GM18517 (cell line): ENCODE measurements around the gene METTL9.
"Not testable (repeated sequence)": the region's sequence is repeated elsewhere in the genome, so short reads cannot be mapped to it uniquely, and the experiment has no call there.

Experiments
- ATAC-seq: cut with Tn5 transposase; IDR thresholded peaks from one replicate; pipeline ENCODE4 v1.9.1; 2021; ENCODE audit warnings: mild to moderate bottlenecking, moderate library complexity; ENCODE audit not compliant: unreplicated experiment

The METTL9 gene

DNA sequence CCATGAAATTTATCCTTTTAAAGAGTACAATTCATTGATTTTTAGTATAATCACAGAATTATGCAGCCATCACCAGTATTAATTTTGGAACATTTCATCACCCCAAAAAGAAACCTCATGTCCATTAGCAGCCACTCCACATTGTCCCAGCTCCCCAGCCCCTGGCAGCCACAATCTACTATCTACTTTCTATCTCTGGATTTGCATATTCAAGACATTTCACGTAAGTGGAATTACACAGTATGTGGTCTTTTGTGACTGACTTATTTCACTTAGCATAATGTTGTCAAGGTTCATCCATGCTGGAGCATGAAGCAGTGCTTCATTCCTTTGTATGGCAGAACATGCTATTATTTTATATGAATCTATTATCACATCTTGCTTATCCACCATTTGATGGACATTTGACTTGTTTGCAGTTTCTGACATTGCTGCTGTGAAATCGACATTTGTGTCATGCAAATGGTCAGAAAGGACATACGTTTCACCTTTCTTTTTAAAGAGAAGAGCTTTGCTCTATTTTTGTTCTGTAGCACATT lies 10.7 kb downstream of the METTL9 start:
- no peak for ATAC-seq

GRCh38 chr16:21610766-21611165 lies 11.4 kb downstream of the METTL9 start:
- no peak for ATAC-seq

DNA sequence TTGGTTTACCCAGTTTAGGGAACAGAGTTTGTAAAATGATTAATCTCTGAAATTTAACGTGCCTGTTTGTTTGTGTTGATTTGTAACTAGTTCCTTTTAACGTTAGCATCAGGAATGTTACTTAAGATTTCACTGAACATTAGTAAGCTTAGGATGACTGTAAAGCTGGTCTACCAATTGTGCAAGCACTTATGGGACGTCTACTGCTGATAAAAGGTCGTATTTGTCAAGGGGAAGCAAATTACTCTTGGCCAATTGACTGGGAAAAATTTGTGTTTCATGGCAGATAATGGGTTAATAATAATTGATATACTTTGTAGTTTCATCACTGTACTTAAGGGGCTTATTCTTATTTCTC lies 11.8 kb downstream of the METTL9 start:
- ATAC-seq = no peak

DNA sequence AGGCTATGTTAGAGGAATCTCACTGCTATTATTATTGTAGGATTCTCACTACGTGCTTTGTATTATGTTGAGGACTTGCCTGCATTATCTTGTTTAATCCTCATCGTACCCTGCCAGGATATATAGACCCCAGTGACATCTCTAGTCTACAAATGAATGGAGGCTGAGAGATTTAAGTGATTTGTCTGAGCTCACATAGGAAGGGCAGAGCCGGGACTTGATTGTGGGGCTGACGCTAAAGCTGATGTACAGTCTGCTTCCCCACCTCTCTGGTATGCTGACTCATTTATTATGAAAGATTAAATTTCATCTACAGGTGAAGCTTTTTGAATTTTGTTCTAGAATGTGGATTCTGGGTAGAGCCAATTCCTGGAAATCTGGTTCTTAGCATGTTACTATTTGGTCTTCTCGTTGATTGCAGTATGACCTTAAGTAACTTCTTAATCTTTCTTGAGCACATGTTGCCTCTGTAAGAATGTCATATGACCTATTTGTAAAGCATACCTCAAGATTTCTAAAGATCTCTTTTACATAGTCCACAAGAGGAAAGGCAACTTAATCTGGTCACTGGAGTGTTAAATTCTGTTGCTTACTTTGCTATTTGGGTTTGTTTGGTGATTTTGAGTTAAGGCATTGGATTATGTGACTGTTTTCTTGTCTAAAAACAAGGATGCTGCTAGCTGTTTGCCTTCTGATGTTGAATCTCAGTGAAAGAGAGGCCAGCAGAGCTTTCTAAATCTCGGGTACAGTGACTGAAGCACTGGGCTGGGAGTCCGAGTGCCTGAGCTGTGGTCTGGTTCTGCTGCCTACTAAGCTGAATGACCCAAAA lies 12.4 kb downstream of the METTL9 start:
- ATAC-seq = no peak

- no peak for ATAC-seq
Observed at GRCh38 chr16:21613361-21613760, 14.0 kb downstream of the METTL9 start.

DNA sequence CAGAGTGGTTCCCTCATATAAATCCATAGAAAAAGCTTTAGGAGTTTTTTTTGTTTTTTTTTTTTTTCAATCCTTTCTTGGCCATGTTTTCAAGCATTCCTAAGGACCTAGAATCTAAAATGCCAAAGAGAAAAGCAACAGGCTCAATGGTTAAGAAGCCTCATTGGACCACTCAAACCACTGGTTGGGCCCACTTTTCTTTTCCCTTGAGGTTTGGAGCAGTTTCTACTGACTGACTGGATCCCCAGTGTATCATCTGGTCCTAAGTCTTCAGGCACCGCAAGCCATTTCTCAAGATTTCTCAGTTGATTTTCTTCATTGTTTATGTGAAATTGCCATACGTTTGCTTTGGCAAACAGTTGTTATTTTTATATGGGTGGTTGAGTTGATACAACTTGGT lies 14.4 kb downstream of the METTL9 start:
- ATAC-seq = no peak

- no peak for ATAC-seq
Observed at GRCh38 chr16:21614896-21615295, 15.5 kb downstream of the METTL9 start.

- ATAC-seq = no peak
Observed at GRCh38 chr16:21617607-21618006, 18.2 kb downstream of the METTL9 start.

GRCh38 chr16:21618281-21618680 lies 18.9 kb downstream of the METTL9 start:
- ATAC-seq = no peak

DNA sequence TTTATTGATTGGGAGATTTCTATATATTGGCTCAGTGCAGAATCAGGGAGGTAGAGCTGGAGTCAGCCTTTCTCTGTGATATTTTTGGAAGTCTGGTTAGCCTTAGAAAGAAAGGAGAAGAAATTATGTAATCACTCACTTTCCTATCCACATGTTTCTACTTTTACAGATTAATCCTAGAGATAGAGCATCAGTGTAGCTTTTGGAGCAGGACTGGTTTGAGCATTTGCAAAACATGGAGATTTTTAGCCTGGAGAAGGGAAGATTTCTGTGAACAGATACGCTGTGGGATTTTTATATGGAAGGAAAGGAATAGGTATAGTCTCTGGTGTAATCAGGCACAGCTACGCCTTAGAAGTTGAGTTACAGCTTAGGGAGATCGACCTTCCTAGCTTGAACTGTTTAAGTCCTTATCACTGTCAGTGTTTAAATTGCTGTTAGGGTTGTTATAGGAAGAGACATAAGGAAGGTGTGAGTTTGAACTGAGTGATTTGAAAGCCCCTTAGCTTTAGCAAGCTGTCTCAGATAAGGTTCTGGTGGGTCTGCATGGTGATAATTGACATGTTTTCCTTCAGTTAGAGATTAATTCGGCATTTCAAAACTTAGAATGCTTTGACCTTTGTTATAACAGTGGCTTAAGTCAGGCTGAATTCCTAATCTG lies 20.5 kb downstream of the METTL9 start:
- ATAC-seq = no peak

- no peak for ATAC-seq
Observed at GRCh38 chr16:21620592-21620991, 21.2 kb downstream of the METTL9 start.

DNA sequence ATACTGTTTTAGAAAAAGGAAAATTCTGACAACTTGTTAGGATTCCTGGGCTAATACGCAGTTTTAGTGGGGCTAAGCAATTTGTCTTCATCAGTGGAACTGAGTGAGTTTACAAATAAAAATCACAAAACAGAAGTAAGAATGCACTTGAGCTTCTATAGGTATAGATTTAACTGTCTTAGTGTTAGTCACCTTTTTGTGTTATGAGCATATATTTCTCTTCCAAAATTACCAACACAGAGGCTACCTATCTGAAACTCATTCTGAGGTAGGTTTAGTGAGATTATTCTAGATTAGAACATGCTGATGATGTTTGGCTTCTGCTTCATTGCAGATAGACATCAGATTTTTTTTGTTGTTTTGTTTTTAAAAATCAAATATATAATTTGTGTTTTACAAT lies 23.2 kb downstream of the METTL9 start:
- no peak for ATAC-seq

GRCh38 chr16:21625026-21625425 lies 25.6 kb downstream of the METTL9 start:
- ATAC-seq = no peak

DNA sequence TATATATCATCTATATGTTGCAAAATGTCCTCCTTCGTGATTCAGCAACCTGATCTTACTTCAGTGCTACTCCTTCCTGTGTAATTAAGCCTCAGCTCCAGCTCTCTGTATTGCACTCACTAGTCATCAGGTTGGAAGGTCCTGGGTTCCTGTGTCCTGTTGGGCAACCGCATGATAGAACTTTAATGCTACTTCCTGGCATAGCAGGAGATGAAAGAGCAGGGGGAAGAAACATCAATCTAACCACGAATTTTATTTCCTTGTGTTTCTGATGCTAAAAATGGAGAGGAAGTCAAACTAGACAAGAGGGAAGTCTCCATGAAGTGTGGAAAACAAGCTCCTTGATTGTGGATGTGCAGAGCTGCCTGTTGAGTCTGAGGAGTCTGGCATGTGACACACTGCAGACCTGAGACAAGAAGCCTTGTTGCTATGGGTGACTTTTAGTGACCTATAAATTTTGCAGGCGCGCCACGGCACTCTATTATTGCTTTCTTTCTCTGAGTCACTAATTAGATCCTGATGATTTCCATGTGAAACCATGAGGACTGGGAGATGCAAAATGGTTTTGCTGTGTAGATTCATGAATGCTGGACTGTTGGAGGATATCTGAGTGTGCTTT lies 27.4 kb downstream of the METTL9 start:
- ATAC-seq = no peak

- ATAC-seq = no peak
Observed at GRCh38 chr16:21628121-21628726, 28.8 kb downstream of the METTL9 start.

DNA sequence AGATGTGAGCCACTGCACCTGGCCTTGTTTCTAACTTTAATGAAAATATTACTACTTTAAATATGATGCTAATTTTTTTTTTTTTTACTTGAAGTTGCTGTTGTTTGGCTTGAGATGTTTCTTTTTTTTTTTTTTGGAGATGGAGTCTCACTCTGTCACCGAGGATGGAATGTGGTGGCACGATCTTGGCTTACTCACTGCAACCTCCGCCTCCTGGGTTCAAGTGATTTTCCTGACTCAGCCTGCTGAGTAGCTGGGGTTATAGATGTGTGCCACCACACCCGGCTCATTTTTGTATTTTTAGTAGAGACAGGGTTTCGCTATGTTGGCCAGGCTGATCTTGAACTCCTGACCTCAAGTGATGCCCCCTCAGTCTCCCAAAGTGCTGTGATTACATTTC lies 29.4 kb downstream of the METTL9 start:
- no peak for ATAC-seq

DNA sequence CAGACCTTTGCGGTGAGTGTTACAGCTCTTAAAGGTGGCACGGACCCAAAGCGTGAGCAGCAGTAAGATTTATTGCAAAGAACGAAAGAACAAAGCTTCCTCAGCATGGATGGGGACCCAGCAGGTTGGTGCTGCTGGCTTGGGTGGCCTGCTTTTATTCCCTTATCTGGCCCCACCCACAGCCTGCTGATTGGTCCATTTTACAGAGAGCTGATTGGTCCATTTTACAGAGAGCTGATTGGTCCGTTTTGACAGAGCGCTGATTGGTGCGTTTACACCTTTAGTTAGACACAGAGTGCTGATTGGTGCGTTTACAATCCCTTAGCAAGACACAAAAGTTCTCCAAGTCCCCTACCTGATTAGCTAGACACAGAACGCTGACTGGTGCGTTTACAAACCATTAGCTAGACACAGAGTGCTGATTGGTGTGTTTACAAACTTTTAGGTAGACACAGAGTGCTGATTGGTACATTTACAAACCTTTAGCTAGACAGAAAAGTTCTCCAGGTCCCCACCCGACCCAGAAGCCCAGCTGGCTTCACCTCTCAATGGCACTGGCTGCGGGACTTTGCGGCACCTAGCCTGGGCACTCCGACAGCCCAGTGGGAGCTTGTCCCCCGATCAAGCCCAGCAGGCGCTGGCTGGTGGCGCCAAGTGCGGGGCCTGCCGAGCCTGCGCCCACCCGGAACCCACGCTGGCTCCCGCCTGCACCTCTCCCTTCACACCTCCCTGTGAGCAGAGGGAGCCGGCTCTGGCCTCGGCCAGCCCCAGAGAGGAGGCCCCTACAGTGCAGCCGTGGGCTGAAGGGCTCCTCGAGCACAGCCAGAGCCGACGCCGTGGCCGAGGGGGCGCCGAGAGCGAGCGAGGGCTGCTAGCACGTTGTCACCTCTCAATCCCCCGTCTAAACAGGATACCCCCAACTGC lies 30.5 kb downstream of the METTL9 start:
- ATAC-seq = not testable (repeated sequence)

DNA sequence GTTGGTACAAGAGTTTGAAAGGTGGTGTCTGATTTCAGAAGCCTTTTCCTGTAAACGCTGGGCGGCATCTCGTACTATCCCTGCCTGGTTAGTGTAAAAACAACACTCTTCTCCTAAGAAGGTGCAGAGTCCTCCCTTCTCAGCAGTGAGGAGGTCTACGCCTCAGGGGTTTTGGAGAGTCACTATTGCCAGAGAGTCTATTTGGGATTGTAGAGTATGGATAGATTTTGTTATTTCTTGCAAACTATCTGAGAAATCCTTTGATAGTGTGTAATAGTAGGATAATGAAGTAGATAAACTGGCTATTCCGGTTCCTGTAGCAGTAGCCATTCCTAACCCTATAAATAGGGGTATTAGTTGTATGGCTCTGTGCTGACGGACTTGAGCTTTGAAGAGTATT lies 31.5 kb downstream of the METTL9 start:
- not testable (repeated sequence) for ATAC-seq

DNA sequence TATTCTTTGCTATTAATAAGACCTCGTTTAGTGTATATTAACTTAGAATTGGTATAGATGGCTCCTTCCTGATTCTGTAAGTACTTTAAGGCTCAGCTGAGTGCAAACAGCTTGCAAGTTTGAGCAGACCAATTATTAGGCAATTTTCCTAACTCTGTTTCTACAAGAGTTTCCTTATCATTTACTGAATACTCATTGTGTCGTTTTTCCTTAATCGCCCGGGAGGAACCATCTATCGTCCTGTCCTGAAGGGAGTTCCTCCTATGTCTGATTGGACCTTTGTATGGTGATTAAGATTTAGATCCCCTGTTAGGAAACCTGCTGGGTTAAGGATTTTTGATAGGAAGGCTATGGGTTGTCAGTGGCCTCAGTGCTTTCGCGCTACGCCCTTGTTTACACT lies 32.0 kb downstream of the METTL9 start:
- not testable (repeated sequence) for ATAC-seq

- not testable (repeated sequence) for ATAC-seq
Observed at GRCh38 chr16:21631951-21632575, 32.7 kb downstream of the METTL9 start.
